ENCODE results near the gene SYNJ2.

DNA sequence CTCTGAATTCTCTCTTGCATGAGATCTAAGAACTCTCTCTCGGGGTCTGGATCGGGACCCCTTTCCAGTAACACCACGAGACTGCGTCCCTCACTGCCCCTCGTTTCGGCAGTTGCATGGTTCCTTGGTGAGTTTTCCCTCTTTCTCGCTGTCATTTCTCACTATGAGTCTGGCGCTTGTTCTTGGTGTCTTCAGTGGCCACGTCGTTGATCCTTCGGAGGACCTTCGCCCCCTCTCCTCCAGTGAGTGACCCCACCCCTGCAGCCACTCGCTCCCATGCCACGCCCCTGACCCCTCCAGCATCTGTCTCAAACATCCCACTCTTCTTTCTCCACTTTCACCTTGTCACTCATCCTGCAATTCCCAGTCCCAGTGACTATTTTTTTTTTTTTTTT is 23.0 kb downstream of the SYNJ2 start:
- TF ChIP-seq, protein P1, sequence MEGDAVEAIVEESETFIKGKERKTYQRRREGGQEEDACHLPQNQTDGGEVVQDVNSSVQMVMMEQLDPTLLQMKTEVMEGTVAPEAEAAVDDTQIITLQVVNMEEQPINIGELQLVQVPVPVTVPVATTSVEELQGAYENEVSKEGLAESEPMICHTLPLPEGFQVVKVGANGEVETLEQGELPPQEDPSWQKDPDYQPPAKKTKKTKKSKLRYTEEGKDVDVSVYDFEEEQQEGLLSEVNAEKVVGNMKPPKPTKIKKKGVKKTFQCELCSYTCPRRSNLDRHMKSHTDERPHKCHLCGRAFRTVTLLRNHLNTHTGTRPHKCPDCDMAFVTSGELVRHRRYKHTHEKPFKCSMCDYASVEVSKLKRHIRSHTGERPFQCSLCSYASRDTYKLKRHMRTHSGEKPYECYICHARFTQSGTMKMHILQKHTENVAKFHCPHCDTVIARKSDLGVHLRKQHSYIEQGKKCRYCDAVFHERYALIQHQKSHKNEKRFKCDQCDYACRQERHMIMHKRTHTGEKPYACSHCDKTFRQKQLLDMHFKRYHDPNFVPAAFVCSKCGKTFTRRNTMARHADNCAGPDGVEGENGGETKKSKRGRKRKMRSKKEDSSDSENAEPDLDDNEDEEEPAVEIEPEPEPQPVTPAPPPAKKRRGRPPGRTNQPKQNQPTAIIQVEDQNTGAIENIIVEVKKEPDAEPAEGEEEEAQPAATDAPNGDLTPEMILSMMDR (IDR thresholded peaks at IDR 0.05; ENCODE audit: extremely low read depth in 1 of 2, insufficient read depth in 1 of 2, low read depth in 1 of 2, low read length in 2 of 2) = no peak
- TF ChIP-seq POLR2AphosphoS5 (IDR thresholded peaks at IDR 0.05; ENCODE audit: insufficient read depth, low read depth, low read length) = no peak
- TF ChIP-seq POLR2A (IDR thresholded peaks at IDR 0.05; ENCODE audit: low read depth, low read length) = no peak
